SK-N-SH treated with all-trans-retinoic acid at 6 μM for 48 hours (cell line): ENCODE data around the gene ACO1.

Source experiments
- ATAC-seq: fragments of 200-7000 bp; cut with Tn5 transposase; 3 replicates; pipeline ENCODE4 v1.9.1; 2020; ENCODE audit warnings: mild to moderate bottlenecking, moderate library complexity
- ARNTL ChIP-seq: fragments of 450-650 bp; formaldehyde crosslinking; IDR thresholded peaks from 2 replicates; pipeline ENCODE4 v1.5.0; 2020; ENCODE audit warnings: low read depth, mild to moderate bottlenecking, moderate library complexity, borderline replicate concordance
- BACH2 ChIP-seq: fragments of 250-450 bp; sonication (Bioruptor Pico); IDR thresholded peaks from 2 replicates; pipeline ENCODE4 v1.9.0; 2021; ENCODE audit warnings: mild to moderate bottlenecking, borderline replicate concordance
- CSDC2 ChIP-seq: fragments of 250-450 bp; sonication (Bioruptor Pico); IDR thresholded peaks from 2 replicates; pipeline ENCODE4 v1.5.0; 2020; ENCODE audit warnings: mild to moderate bottlenecking, moderate library complexity
- ESRRG ChIP-seq: fragments of 250-450 bp; sonication (Bioruptor Pico); IDR thresholded peaks from 2 replicates; pipeline ENCODE4 v1.6.1; 2021; ENCODE audit warnings: mild to moderate bottlenecking
- GLIS3 ChIP-seq: fragments of 250-450 bp; sonication (Bioruptor Pico); IDR thresholded peaks from 2 replicates; pipeline ENCODE4 v1.5.0; 2020; ENCODE audit warnings: mild to moderate bottlenecking, moderate library complexity
- ISL1 ChIP-seq: fragments of 250-450 bp; sonication (Bioruptor Pico); IDR thresholded peaks from 2 replicates; pipeline ENCODE4 v2.1.2; 2022; ENCODE audit warnings: mild to moderate bottlenecking, moderate library complexity
- OSR1 ChIP-seq: fragments of 250-450 bp; sonication (Bioruptor Pico); IDR thresholded peaks from 2 replicates; pipeline ENCODE4 v1.8.0; 2022; ENCODE audit warnings: moderate library complexity, mild to moderate bottlenecking, inconsistent platforms
- POU6F1 ChIP-seq: fragments of 250-450 bp; sonication (Bioruptor Pico); IDR thresholded peaks from 2 replicates; pipeline ENCODE4 v1.8.0; 2021; ENCODE audit warnings: low read depth, mild to moderate bottlenecking, moderate library complexity, borderline replicate concordance
- RARB ChIP-seq: fragments of 250-450 bp; sonication (Bioruptor Pico); IDR thresholded peaks from 2 replicates; pipeline ENCODE4 v1.8.0; 2021; ENCODE audit warnings: mild to moderate bottlenecking, moderate library complexity
- SNAI2 ChIP-seq: fragments of 250-450 bp; sonication (Bioruptor Pico); IDR thresholded peaks from 2 replicates; pipeline ENCODE4 v1.5.0; 2020; ENCODE audit warnings: mild to moderate bottlenecking, moderate library complexity
- TOX ChIP-seq: fragments of 250-450 bp; sonication (Bioruptor Pico); IDR thresholded peaks from 2 replicates; pipeline ENCODE4 v1.8.0; 2021; ENCODE audit warnings: mild to moderate bottlenecking, moderate library complexity, borderline replicate concordance
- ZC3H10 ChIP-seq: fragments of 250-450 bp; sonication (Bioruptor Pico); IDR thresholded peaks from 2 replicates; pipeline ENCODE4 v1.5.1; 2021; ENCODE audit warnings: mild to moderate bottlenecking, moderate library complexity
- ZFP3 ChIP-seq: fragments of 250-450 bp; sonication (Bioruptor Pico); IDR thresholded peaks from 2 replicates; pipeline ENCODE4 v1.5.0; 2020; ENCODE audit warnings: mild to moderate bottlenecking, moderate library complexity
- ZFP30 ChIP-seq: fragments of 450-650 bp; formaldehyde crosslinking; IDR thresholded peaks from 2 replicates; pipeline ENCODE4 v1.5.0; 2022; ENCODE audit warnings: mild to moderate bottlenecking, moderate library complexity
- ZNF565 ChIP-seq: fragments of 450-650 bp; formaldehyde crosslinking; conservative IDR thresholded peaks from 2 replicates; pipeline ENCODE4 v1.5.0; 2020; ENCODE audit warnings: low read depth, mild to moderate bottlenecking, moderate library complexity
- ZNF70 ChIP-seq: fragments of 450-650 bp; formaldehyde crosslinking; IDR thresholded peaks from 2 replicates; pipeline ENCODE4 v1.5.0; 2020; ENCODE audit warnings: mild to moderate bottlenecking, moderate library complexity
- ZNF8 ChIP-seq: fragments of 450-650 bp; formaldehyde crosslinking; IDR thresholded peaks from 2 replicates; pipeline ENCODE4 v1.5.0; 2020; ENCODE audit warnings: mild to moderate bottlenecking, moderate library complexity
- TF ChIP-seq, protein P1 (sequence below): fragments of 250-450 bp; sonication (Bioruptor Pico); IDR thresholded peaks from 2 replicates; pipeline ENCODE4 v1.8.0; 2020; ENCODE audit warnings: mild to moderate bottlenecking, moderate library complexity, borderline replicate concordance
- TF ChIP-seq, protein P2 (sequence below): fragments of 250-450 bp; sonication (Bioruptor Pico); IDR thresholded peaks from 2 replicates; pipeline ENCODE4 v1.5.1; 2020; ENCODE audit warnings: low read depth, mild to moderate bottlenecking, moderate library complexity
- TF ChIP-seq, protein P3 (sequence below): fragments of 250-450 bp; sonication (Bioruptor Pico); IDR thresholded peaks from 2 replicates; pipeline ENCODE4 v1.5.0; 2020; ENCODE audit warnings: mild to moderate bottlenecking, moderate library complexity

ACO1 gene

DNA sequence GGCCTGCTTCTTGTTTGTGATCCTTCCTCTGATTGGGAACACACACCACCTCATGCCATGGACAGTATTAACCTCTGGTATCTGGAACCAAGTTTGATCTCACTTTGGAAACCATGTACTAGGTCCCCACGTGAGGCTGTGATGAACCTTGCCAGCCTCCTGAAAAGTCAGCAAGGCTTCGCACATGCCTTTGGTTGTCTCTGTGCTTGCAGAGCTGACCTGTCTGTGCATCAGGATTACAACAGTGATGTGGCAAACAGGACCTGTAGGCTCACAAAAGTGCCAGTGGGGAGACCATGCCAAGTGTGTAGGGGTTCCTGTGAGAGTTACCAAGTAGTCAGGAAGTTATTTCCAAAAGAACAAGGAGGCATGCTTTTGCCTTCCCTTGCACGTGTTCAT lies 1.4 kb downstream of the ACO1 start:
- TF ChIP-seq ZNF8 (CRISPR knock-in tag) (no peak), ZFP30 (no peak), OSR1 (CRISPR knock-in tag) (no peak), RARB (no peak), ZNF565 (CRISPR knock-in tag) (no peak), ZNF70 (CRISPR knock-in tag) (no peak), ESRRG (CRISPR knock-in tag) (no peak), ISL1 (CRISPR knock-in tag) (no peak), ARNTL (no peak), CSDC2 (no peak), SNAI2 (CRISPR knock-in tag) (no peak), BACH2 (no peak), GLIS3 (CRISPR knock-in tag) (no peak), ZC3H10 (CRISPR knock-in tag) (no peak), ZFP3 (CRISPR knock-in tag) (no peak), POU6F1 (CRISPR knock-in tag) (no peak)
- TF ChIP-seq, protein P1, sequence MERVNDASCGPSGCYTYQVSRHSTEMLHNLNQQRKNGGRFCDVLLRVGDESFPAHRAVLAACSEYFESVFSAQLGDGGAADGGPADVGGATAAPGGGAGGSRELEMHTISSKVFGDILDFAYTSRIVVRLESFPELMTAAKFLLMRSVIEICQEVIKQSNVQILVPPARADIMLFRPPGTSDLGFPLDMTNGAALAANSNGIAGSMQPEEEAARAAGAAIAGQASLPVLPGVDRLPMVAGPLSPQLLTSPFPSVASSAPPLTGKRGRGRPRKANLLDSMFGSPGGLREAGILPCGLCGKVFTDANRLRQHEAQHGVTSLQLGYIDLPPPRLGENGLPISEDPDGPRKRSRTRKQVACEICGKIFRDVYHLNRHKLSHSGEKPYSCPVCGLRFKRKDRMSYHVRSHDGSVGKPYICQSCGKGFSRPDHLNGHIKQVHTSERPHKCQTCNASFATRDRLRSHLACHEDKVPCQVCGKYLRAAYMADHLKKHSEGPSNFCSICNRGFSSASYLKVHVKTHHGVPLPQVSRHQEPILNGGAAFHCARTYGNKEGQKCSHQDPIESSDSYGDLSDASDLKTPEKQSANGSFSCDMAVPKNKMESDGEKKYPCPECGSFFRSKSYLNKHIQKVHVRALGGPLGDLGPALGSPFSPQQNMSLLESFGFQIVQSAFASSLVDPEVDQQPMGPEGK (CRISPR knock-in tag) = no peak
- TF ChIP-seq, protein P2, sequence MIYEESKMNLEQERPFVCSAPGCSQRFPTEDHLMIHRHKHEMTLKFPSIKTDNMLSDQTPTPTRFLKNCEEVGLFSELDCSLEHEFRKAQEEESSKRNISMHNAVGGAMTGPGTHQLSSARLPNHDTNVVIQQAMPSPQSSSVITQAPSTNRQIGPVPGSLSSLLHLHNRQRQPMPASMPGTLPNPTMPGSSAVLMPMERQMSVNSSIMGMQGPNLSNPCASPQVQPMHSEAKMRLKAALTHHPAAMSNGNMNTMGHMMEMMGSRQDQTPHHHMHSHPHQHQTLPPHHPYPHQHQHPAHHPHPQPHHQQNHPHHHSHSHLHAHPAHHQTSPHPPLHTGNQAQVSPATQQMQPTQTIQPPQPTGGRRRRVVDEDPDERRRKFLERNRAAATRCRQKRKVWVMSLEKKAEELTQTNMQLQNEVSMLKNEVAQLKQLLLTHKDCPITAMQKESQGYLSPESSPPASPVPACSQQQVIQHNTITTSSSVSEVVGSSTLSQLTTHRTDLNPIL = no peak
- TF ChIP-seq, all 23 proteins: peak for 0
- ATAC-seq = no peak

DNA sequence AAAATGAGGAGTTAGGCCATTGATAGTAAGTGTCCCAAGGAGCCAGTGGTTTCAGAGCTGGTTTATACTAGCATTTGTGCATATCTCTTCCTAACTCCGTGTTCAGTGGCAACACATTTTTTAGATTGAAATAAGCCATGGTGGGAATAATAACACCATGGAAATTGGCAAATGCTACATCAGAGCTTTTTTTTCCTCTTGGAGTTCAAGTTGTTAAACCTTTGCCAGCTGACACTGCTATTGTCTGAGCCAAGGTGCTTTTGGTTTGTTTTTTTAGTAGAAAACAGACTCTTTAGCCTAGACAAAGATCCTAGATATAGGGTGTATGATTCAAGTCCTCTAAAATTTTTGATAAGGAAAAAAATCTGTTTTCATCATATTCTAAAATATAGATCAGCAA lies 2.8 kb downstream of the ACO1 start:
- TF ChIP-seq TOX (CRISPR knock-in tag) = no peak
- TF ChIP-seq, protein P1 (CRISPR knock-in tag) = no peak
- no peak for TF ChIP-seq ARNTL
- TF ChIP-seq, protein P3, sequence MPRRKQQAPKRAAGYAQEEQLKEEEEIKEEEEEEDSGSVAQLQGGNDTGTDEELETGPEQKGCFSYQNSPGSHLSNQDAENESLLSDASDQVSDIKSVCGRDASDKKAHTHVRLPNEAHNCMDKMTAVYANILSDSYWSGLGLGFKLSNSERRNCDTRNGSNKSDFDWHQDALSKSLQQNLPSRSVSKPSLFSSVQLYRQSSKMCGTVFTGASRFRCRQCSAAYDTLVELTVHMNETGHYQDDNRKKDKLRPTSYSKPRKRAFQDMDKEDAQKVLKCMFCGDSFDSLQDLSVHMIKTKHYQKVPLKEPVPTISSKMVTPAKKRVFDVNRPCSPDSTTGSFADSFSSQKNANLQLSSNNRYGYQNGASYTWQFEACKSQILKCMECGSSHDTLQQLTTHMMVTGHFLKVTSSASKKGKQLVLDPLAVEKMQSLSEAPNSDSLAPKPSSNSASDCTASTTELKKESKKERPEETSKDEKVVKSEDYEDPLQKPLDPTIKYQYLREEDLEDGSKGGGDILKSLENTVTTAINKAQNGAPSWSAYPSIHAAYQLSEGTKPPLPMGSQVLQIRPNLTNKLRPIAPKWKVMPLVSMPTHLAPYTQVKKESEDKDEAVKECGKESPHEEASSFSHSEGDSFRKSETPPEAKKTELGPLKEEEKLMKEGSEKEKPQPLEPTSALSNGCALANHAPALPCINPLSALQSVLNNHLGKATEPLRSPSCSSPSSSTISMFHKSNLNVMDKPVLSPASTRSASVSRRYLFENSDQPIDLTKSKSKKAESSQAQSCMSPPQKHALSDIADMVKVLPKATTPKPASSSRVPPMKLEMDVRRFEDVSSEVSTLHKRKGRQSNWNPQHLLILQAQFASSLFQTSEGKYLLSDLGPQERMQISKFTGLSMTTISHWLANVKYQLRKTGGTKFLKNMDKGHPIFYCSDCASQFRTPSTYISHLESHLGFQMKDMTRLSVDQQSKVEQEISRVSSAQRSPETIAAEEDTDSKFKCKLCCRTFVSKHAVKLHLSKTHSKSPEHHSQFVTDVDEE = no peak
- TF ChIP-seq, protein P2 = no peak
- TF ChIP-seq ZNF8 (CRISPR knock-in tag) = no peak
- TF ChIP-seq ZC3H10 (CRISPR knock-in tag) = no peak
- no peak for TF ChIP-seq CSDC2
- TF ChIP-seq ZFP30 = no peak
- no peak for TF ChIP-seq GLIS3 (CRISPR knock-in tag)

DNA sequence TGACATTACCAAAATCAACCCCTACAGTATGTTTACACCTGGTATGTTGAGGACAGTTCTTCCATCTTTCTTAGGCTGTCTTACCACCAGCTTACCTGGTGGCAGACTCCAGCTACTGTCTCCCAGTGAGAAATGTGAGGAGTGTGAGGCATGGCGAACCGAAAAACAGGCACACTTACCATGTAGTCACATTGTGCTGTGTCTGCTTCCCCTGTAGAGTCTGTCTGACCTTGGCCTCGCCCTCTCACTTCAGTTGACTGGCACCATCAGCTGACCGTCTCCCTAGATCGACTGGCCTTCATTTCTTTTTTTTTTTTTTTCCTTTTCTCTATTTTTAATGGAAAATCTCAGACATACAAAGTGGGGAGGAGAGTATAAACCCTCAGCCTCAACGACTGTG lies 4.9 kb downstream of the ACO1 start:
- no peak for ATAC-seq
- TF ChIP-seq TOX (CRISPR knock-in tag) (no peak), ZFP3 (CRISPR knock-in tag) (no peak), BACH2 (no peak)

More for the DNA sequence above, 2.8 kb downstream of the ACO1 start:
- ATAC-seq = no peak
